HepG2 (cell line): ENCODE data around the gene MAP3K19. TPM values are rescaled to one million over a fixed set of nuclear protein-coding genes. Genes with fewer than 3 reads are reported as not detected.

ENCODE experiments used
- ARNTL ChIP-seq: sonication (generic); formaldehyde crosslinking; IDR thresholded peaks from 2 replicates; pipeline ENCODE4 v1.4.0; 2020; ENCODE audit warnings: mild to moderate bottlenecking, missing genetic modification reagents
- FOXM1 ChIP-seq: sonication (generic); formaldehyde crosslinking; IDR thresholded peaks from 2 replicates; pipeline ENCODE4 v1.5.0; 2020; ENCODE audit warnings: missing genetic modification reagents
- FOXO1 ChIP-seq: sonication (generic); formaldehyde crosslinking; IDR thresholded peaks from 2 replicates; pipeline ENCODE4 v1.4.0; 2020; ENCODE audit warnings: missing genetic modification reagents
- KLF13 ChIP-seq: sonication (generic); formaldehyde crosslinking; IDR thresholded peaks from 2 replicates; pipeline ENCODE4 v1.4.0; 2020; ENCODE audit warnings: mild to moderate bottlenecking, missing genetic modification reagents
- KLF6 ChIP-seq: IDR thresholded peaks from 2 replicates; pipeline ENCODE4 v1.8.0; 2016; ENCODE audit warnings: missing biosample characterization, missing genetic modification reagents
- MED13 ChIP-seq: sonication (generic); formaldehyde crosslinking; IDR thresholded peaks from 2 replicates; pipeline ENCODE4 v1.5.0; 2020; ENCODE audit warnings: missing genetic modification reagents
- MXI1 ChIP-seq: IDR thresholded peaks from 3 replicates; pipeline ENCODE4 v1.6.1; 2012; ENCODE audit warnings: low read depth, low read length, inconsistent platforms, borderline replicate concordance
- NFATC3 ChIP-seq: sonication (generic); formaldehyde crosslinking; IDR thresholded peaks from 2 replicates; pipeline ENCODE4 v1.5.1; 2020; ENCODE audit warnings: mild to moderate bottlenecking, missing genetic modification reagents
- NFE2L2 ChIP-seq: fragments of 150-350 bp; IDR thresholded peaks from 2 replicates; pipeline ENCODE4 v1.6.1; 2014; ENCODE audit warnings: low read length
- RARA ChIP-seq: IDR thresholded peaks from 2 replicates; pipeline ENCODE4 v1.6.1; 2016; ENCODE audit warnings: missing genetic modification reagents, missing compliant biosample characterization
- RBM22 ChIP-seq: fragments of 200-400 bp; formaldehyde crosslinking; optimal IDR thresholded peaks from 2 replicates; pipeline ENCODE3; 2017; ENCODE audit warnings: mild to moderate bottlenecking, low read length, moderate library complexity
- RFXANK ChIP-seq: IDR thresholded peaks from 2 replicates; pipeline ENCODE4 v1.6.1; 2016
- SUZ12 ChIP-seq: fragments of 150-350 bp; IDR thresholded peaks from 2 replicates; pipeline ENCODE4 v1.6.1; 2014; ENCODE audit warnings: low read depth, low read length
- TEAD3 ChIP-seq: optimal IDR thresholded peaks from 2 replicates; pipeline ENCODE3; 2016; ENCODE audit warnings: borderline replicate concordance
- ZBTB7A ChIP-seq: sonication (generic); formaldehyde crosslinking; IDR thresholded peaks from 2 replicates; pipeline ENCODE4 v1.8.0; 2022; ENCODE audit warnings: mild to moderate bottlenecking, missing genetic modification reagents
- ZFP41 ChIP-seq: sonication (generic); formaldehyde crosslinking; IDR thresholded peaks from 2 replicates; pipeline ENCODE4 v1.4.0; 2020; ENCODE audit warnings: mild to moderate bottlenecking, missing genetic modification reagents, borderline replicate concordance
- ZNF121 ChIP-seq: sonication (generic); formaldehyde crosslinking; IDR thresholded peaks from 2 replicates; pipeline ENCODE4 v1.5.0; 2020; ENCODE audit warnings: mild to moderate bottlenecking, missing genetic modification reagents
- ZNF230 ChIP-seq: sonication (generic); formaldehyde crosslinking; IDR thresholded peaks from 2 replicates; pipeline ENCODE4 v1.4.0; 2020; ENCODE audit warnings: mild to moderate bottlenecking, missing genetic modification reagents
- ZNF569 ChIP-seq: sonication (generic); formaldehyde crosslinking; IDR thresholded peaks from 2 replicates; pipeline ENCODE4 v1.5.0; 2020; ENCODE audit warnings: mild to moderate bottlenecking, missing genetic modification reagents, moderate library complexity, borderline replicate concordance
- ZSCAN22 ChIP-seq: sonication (generic); formaldehyde crosslinking; IDR thresholded peaks from 2 replicates; pipeline ENCODE4 v1.4.0; 2020; ENCODE audit warnings: mild to moderate bottlenecking, missing genetic modification reagents
- polyA plus RNA-seq, 8 experiments: library from polyadenylated mRNA; depleted of rRNA in 3 of 8; stranded (reverse) in 7 of 8; unstranded in 1 of 8; fragments of >200 nt; fragmentation: Illumina TruSeq in 4 of 8; extraction: Trizol in 4 of 8; gene quantifications; 2 replicates each; pipeline versions ENCODE4 v1.2.1 to v1.2.3, GENCODE V29; 2011 to 2016; ENCODE audit warnings: low read depth in 4 of 8, missing spikeins in 1 of 8, mixed read lengths in 1 of 8; ENCODE audit not compliant: insufficient read depth in 1 of 8
- total RNA-seq, 5 experiments: library from RNA; depleted of rRNA; stranded (reverse); fragments of >200 nt; fragmentation: Illumina TruSeq; extraction: Trizol; gene quantifications; 2 replicates each; pipeline ENCODE4 v1.2.3, GENCODE V29; 2016; ENCODE audit warnings: low read depth in 1 of 5
- TF ChIP-seq, protein P1 (sequence below): sonication (generic); formaldehyde crosslinking; IDR thresholded peaks from 2 replicates; pipeline ENCODE4 v1.5.1; 2020; ENCODE audit warnings: missing genetic modification reagents, mild to moderate bottlenecking, borderline replicate concordance
- TF ChIP-seq, protein P2 (sequence below): sonication (generic); formaldehyde crosslinking; IDR thresholded peaks from 2 replicates; pipeline ENCODE4 v1.5.0; 2020; ENCODE audit warnings: mild to moderate bottlenecking, missing genetic modification reagents, borderline replicate concordance
- TF ChIP-seq, protein P3 (sequence below): sonication (generic); formaldehyde crosslinking; conservative IDR thresholded peaks from 2 replicates; pipeline ENCODE4 v1.4.0; 2020; ENCODE audit warnings: missing genetic modification reagents
- TF ChIP-seq, protein P4 (sequence below): sonication (generic); formaldehyde crosslinking; IDR thresholded peaks from 2 replicates; pipeline ENCODE4 v1.8.1; 2022; ENCODE audit warnings: low read depth, mild to moderate bottlenecking, missing genetic modification reagents

MAP3K19 gene
- total and polyA plus RNA-seq, 2 of the 13 experiments (the other 11 are each of a cell fraction or from before 2014, with no cell fraction given): not detected

DNA sequence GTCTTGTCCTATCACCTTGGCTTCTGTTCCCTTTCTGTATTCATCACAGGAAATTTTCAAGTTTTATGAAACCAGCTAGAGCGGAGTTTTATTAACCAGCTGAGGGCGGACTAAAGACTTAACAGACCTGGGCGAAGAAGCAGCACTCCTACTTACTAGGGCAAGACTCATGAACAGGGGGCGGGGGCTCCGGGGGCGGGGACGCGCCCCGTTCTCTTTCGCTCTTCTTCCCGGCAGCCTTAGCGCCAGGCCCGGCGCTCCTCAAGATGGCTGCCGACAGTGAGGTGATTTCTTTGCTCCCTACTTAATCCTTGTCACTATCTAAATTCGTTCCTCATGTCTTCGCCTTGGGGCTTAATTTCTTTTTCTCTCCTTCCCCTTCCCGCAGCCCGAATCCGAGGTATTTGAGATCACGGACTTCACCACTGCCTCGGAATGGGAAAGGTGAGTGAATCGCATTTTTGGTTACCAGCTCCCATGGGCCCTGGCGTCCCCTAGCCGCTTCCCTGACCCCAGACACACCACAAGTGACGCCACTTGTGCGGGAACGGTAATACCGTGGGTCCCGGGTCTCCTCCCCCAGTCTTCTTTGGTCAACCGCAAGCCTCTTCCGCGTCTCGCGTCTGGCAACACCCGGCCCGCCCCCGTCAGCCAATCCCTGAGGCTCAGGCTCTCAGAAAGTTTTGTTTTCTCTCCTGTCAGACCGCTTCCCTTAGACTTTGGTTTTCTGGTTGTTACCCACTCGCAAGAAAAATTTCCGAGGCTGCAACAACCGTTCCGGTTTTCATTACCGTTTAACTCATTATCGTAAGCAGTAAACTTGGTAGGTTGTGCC is 5.0 kb upstream of the MAP3K19 start, which contains the start of gene RAB3GAP1 (continued):
- TF ChIP-seq, protein P1, sequence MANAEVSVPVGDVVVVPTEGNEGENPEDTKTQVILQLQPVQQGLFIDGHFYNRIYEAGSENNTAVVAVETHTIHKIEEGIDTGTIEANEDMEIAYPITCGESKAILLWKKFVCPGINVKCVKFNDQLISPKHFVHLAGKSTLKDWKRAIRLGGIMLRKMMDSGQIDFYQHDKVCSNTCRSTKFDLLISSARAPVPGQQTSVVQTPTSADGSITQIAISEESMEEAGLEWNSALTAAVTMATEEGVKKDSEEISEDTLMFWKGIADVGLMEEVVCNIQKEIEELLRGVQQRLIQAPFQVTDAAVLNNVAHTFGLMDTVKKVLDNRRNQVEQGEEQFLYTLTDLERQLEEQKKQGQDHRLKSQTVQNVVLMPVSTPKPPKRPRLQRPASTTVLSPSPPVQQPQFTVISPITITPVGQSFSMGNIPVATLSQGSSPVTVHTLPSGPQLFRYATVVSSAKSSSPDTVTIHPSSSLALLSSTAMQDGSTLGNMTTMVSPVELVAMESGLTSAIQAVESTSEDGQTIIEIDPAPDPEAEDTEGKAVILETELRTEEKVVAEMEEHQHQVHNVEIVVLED: peak; percentile 65; the same call in 1 of the 2 replicates
- peak; percentile 82 for TF ChIP-seq KLF6 (CRISPR knock-in tag)
- peak; percentile 28; the same call in 1 of the 2 replicates for TF ChIP-seq SUZ12
- TF ChIP-seq NFE2L2: no peak
- no peak for TF ChIP-seq ZBTB7A (CRISPR knock-in tag)
- no peak for TF ChIP-seq TEAD3 (CRISPR knock-in tag)
- TF ChIP-seq, protein P2, sequence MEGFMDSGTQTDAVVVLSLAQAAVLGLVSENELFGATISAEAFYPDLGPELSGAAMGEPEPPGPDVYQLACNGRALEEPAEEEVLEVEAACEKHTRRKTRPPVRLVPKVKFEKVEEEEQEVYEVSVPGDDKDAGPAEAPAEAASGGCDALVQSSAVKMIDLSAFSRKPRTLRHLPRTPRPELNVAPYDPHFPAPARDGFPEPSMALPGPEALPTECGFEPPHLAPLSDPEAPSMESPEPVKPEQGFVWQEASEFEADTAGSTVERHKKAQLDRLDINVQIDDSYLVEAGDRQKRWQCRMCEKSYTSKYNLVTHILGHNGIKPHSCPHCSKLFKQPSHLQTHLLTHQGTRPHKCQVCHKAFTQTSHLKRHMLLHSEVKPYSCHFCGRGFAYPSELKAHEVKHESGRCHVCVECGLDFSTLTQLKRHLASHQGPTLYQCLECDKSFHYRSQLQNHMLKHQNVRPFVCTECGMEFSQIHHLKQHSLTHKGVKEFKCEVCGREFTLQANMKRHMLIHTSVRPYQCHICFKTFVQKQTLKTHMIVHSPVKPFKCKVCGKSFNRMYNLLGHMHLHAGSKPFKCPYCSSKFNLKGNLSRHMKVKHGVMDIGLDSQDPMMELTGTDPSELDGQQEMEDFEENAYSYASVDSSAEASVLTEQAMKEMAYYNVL (CRISPR knock-in tag): no peak; the same call in 1 of the 2 replicates
- TF ChIP-seq RBM22: no peak
- no peak for TF ChIP-seq ARNTL
- no peak for TF ChIP-seq MED13 (CRISPR knock-in tag)
- TF ChIP-seq NFATC3 (CRISPR knock-in tag): peak; percentile 94; the same call in 1 of the 2 replicates
- TF ChIP-seq KLF13 (CRISPR knock-in tag): 0 out of 2 replicates have a peak, but pooled peaks have one; percentile 70
- peak; percentile 44; the same call in 1 of the 2 replicates for TF ChIP-seq ZNF569
- TF ChIP-seq MXI1: peak; percentile 50; the same call in 1 of the 3 replicates
- peak; percentile 65; the same call in 1 of the 2 replicates for TF ChIP-seq ZFP41 (CRISPR knock-in tag)
- TF ChIP-seq RARA: peak; percentile 14; the same call in 1 of the 2 replicates
- TF ChIP-seq ZNF230 (CRISPR knock-in tag): peak; percentile 36; the same call in 1 of the 2 replicates
- no peak; the same call in 1 of the 2 replicates for TF ChIP-seq ZSCAN22 (CRISPR knock-in tag)
- no peak for TF ChIP-seq FOXM1 (CRISPR knock-in tag)
- TF ChIP-seq ZNF121 (CRISPR knock-in tag): no peak
- TF ChIP-seq RFXANK: no peak
- TF ChIP-seq, protein P3, sequence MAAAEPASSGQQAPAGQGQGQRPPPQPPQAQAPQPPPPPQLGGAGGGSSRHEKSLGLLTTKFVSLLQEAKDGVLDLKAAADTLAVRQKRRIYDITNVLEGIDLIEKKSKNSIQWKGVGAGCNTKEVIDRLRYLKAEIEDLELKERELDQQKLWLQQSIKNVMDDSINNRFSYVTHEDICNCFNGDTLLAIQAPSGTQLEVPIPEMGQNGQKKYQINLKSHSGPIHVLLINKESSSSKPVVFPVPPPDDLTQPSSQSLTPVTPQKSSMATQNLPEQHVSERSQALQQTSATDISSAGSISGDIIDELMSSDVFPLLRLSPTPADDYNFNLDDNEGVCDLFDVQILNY (CRISPR knock-in tag): no peak
- TF ChIP-seq, protein P4, sequence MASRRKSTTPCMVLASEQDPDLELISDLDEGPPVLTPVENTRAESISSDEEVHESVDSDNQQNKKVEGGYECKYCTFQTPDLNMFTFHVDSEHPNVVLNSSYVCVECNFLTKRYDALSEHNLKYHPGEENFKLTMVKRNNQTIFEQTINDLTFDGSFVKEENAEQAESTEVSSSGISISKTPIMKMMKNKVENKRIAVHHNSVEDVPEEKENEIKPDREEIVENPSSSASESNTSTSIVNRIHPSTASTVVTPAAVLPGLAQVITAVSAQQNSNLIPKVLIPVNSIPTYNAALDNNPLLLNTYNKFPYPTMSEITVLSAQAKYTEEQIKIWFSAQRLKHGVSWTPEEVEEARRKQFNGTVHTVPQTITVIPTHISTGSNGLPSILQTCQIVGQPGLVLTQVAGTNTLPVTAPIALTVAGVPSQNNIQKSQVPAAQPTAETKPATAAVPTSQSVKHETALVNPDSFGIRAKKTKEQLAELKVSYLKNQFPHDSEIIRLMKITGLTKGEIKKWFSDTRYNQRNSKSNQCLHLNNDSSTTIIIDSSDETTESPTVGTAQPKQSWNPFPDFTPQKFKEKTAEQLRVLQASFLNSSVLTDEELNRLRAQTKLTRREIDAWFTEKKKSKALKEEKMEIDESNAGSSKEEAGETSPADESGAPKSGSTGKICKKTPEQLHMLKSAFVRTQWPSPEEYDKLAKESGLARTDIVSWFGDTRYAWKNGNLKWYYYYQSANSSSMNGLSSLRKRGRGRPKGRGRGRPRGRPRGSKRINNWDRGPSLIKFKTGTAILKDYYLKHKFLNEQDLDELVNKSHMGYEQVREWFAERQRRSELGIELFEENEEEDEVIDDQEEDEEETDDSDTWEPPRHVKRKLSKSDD (CRISPR knock-in tag): no peak
- TF ChIP-seq FOXO1: peak; percentile 51; the same call in 1 of the 2 replicates
